ENCODE measurements around the gene ABCC4.
"Not testable (repeated sequence)": the region's sequence is repeated elsewhere in the genome, so short reads cannot be mapped to it uniquely, and the experiment has no call there.

The ABCC4 gene

DNA sequence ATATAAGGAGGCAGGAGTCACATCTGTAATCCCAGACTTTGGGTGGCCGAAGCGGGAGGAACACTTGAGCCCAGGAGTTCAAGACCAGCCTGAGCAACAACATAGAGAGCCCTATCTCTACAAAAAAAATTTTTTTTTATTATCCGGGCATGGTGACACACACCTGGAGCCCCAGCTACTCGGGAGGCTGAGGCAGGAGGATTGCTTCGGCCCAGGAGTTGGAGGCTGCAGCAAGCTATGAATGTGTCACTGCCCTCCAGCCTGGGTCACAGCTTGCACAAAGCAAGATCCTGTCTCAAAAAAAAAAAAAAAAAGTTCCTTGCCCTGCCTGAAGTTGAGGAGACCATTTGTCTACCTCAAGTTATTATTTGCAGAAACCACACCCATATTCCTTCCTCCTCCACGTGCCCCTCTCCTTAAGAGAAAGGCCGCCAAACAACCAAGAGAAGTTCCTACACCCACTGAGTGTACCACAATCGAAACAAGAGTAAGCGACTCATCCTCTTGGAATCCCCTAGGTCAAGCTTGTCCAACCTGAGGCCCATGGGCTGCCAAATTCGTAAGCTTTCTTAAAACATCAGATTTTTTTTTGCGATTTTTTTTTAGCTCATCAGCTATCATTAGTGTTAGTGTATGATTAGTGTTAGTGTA, 2.2 kb downstream of the ABCC4 start:
- no peak for DNase-seq

GRCh38 chr13:95298169-95298965, 2.9 kb downstream of the ABCC4 start:
- DNase-seq, result no peak

DNA sequence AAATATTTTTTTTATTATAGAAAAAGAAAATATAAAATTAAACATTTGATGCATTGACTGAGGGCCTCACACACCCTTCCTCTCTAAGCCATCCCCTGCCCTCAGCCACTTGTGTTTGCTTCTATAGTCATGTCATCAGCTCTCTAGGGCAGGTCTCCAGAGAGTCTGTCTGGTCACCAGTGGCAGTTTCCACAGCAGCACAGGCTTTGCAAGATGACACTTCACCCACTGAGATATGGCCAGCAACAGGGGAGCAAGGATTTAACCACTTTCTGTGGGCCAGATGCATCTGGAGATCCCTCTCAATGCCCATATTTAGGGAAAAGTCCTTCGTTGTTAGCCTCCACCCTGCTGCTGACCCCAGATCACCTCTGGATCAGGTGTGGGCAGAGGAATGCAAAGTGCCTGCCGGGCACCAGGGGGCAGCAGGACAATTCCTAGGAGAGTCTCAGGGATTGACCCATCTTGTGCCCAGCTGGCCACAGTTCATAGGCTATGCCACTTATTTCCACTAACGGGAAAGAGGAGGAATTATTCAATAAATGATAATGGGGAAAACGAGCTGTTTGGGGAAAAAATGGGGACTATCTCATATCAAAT, 4.8 kb downstream of the ABCC4 start:
- DNase-seq, result no peak

DNA sequence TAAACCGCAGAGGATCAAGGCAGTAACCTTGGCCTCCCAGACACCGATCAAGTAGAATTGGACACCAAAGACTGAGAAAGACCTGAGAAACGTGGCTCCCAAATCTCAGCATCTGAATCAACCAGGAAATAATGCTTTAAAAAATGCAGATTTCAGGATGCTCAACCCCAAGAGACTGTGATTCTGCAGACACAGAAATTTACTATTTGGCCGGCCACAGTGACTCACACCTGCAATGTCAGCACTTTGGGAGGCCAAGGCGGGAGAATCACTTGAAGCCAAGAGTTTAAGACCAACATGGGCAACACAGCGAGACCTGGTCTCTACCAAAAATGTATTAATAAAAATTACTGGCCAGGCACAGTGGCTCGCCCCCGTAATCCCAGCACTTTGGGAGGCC, 6.2 kb downstream of the ABCC4 start:
- no peak for DNase-seq

- DNase-seq, result no peak
These were observed 8.6 kb downstream of the ABCC4 start for GRCh38 chr13:95292622-95293021.

DNA sequence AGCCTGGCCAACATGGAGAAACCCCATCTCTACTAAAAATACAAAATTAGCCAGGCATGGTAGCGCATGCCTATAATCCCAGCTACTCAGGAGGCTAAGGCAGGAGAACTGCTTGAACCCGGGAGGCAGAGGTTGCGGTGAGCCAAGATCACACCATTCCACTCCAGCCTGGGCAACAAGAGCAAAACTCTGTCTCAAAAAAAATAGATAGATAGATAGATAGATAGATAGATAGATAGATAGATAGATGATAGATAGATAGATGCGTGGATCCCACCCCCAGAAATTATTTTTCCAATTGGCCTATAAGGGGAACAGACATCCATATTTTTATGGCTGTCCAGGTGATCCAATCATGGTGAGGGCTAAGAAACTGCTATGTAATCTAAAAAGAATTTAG, 11.3 kb downstream of the ABCC4 start:
- DNase-seq, result not testable (repeated sequence)

GRCh38 chr13:95289020-95289444, 12.2 kb downstream of the ABCC4 start:
- no peak for DNase-seq

GRCh38 chr13:95284436-95284835, 16.8 kb downstream of the ABCC4 start:
- no peak for DNase-seq

- DNase-seq, result no peak
These were observed 22.2 kb downstream of the ABCC4 start for GRCh38 chr13:95279016-95279415.

GRCh38 chr13:95276037-95276505, 25.2 kb downstream of the ABCC4 start:
- DNase-seq, result no peak

- DNase-seq, result peak in 1 of 2 experiments; percentile 4
These were observed 25.8 kb downstream of the ABCC4 start for GRCh38 chr13:95275322-95276036.

DNA sequence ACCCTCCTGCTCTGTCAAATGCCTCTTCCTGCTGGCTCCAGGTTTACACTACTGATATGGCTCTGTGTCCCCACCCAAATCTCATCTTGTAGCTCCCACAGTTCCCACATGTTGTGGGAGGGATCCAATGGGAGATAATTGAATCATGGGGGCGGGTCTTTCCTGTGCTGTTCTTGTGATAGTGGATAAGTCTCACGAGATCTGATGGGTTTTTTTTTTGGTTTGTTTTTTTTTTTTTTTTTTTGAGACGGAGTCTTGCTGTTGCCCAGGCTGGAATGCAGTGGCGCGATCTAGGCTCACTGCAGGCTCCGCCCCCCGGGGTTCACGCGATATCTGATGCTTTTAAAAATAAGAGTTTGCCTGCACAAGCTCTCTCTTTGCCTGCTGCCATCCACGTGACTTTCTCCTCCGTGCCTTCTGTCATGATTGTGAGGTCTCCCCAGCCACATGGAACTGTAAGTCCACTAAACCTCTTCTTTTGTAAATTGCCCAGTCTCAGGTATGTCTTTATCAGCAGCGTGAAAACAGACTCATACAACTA, 27.6 kb downstream of the ABCC4 start:
- not testable (repeated sequence) for DNase-seq

- DNase-seq, result not testable (repeated sequence)
These were observed 29.2 kb downstream of the ABCC4 start for GRCh38 chr13:95272076-95272475.

DNA sequence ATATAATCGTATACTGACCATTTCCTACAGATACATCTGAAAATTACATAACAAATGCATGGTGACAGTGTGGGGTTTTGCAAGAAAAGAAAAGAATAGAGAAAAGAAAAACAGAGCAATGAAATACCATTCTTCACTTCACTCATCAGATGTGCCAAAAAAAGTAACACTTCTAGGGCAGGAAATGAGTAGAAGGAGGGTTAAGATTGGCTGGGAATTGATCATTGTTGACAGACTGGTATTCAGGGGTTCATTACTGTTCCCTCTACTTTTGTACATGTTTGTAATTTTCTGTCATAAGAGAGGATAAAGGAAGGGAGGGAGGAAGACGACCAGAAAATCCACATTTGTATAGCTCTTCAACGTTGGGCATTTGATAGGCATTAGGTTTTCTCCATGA, 31.5 kb downstream of the ABCC4 start:
- no peak for DNase-seq

- DNase-seq, result not testable (repeated sequence)
These were observed 32.7 kb downstream of the ABCC4 start for GRCh38 chr13:95268343-95269065.

- DNase-seq, result peak in 1 of 2 experiments; percentile 3
These were observed 33.4 kb downstream of the ABCC4 start for GRCh38 chr13:95267662-95268342.

GRCh38 chr13:95264225-95264624, 37.0 kb downstream of the ABCC4 start:
- DNase-seq, result no peak

GRCh38 chr13:95262837-95263384, 38.3 kb downstream of the ABCC4 start:
- no peak for DNase-seq

- DNase-seq, result no peak
These were observed 39.3 kb downstream of the ABCC4 start for GRCh38 chr13:95261956-95262355.

DNA sequence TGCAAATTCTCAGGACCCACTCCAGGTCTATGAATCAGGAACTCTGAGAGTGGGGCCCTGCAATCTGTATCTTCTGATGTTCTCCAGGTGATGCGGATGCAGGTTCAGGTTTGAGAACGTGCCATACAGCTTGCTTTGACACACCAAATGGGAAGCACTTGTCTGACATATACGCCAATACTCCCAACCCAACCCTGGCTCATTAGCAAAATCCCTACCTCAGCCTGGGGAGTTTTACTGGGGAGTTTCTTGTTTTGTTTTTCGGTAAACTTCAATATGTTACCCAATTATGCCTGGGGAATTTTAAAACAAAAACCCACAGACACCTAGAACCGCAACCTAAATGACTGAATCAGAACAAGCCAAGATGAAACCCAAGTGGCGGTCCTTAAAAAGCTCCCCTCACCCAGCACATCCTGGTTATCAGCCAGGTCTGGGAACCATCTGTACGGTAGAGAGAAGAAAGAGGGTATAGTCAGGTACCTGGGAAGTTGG, 41.2 kb downstream of the ABCC4 start:
- no peak for DNase-seq

GRCh38 chr13:95258619-95259194, 42.5 kb downstream of the ABCC4 start:
- DNase-seq, result no peak

Measured in NCI-H446 (cell line).